HFF-Myc (cell line): ENCODE data around the gene LCE1D.

Experiments used
- DNase-seq: peaks from one replicate; pipeline ENCODE4 v3.0.0-alpha.2; 2011; ENCODE audit warnings: low read depth; ENCODE audit errors: extremely low read depth
- H3K4me3 ChIP-seq: replicated peaks from 2 replicates; pipeline ENCODE4 v1.5.1; 2011; ENCODE audit warnings: low read depth, mild to moderate bottlenecking, control low read depth, low read length
- CTCF ChIP-seq: IDR thresholded peaks from 2 replicates; pipeline ENCODE4 v1.5.1; 2012; ENCODE audit warnings: mild to moderate bottlenecking, low read depth, low read length, control low read depth; ENCODE audit errors: missing control alignments

Gene LCE1D

GRCh38 chr1:152759453-152760173 lies 36.9 kb upstream of the LCE1D start:
- DNase-seq = no peak
- H3K4me3 ChIP-seq = no peak overlapping the region
- TF ChIP-seq CTCF = no peak

- DNase-seq = no peak
Observed at GRCh38 chr1:152760551-152761190, 35.9 kb upstream of the LCE1D start.

DNA sequence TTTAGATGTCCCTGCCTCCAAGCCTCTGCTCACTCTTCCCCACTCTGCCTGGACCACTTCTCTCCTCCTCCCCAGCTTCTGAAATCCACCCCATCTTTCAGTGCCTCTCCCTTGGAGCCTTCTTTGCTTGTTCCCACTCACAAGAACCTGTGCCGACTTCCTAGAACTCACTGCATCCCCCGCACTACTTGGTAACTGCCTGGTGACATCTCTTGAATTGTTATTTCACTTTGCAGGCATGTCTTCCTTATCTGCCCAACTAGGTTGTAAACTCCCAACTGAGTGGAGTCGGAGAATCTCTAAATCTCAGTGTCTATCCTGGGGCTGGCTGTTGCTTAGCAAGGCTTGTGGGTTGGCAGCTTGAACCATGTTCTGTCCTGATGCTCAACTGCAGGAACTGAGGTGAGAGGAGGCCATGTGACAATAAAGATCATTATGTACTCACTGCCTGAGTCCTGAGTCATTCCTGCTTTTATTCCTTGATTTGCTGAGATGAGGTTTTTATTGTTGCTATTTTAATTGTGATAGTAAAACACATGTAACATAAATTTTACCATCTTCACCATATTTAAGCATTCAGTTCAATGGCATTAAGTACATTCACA lies 34.8 kb upstream of the LCE1D start:
- no peak for DNase-seq
- no peak overlapping the region for H3K4me3 ChIP-seq
- TF ChIP-seq CTCF = no peak

More at GRCh38 chr1:152760551-152761190, 35.9 kb upstream of the LCE1D start:
- no peak for TF ChIP-seq CTCF
- H3K4me3 ChIP-seq = no peak overlapping the region

GRCh38 chr1:152768847-152769533 lies 27.5 kb upstream of the LCE1D start:
- H3K4me3 ChIP-seq = no peak overlapping the region
- DNase-seq = no peak
- no peak for TF ChIP-seq CTCF

GRCh38 chr1:152770411-152770810 lies 26.1 kb upstream of the LCE1D start:
- DNase-seq = no peak
- TF ChIP-seq CTCF = no peak
- H3K4me3 ChIP-seq = no peak overlapping the region

DNA sequence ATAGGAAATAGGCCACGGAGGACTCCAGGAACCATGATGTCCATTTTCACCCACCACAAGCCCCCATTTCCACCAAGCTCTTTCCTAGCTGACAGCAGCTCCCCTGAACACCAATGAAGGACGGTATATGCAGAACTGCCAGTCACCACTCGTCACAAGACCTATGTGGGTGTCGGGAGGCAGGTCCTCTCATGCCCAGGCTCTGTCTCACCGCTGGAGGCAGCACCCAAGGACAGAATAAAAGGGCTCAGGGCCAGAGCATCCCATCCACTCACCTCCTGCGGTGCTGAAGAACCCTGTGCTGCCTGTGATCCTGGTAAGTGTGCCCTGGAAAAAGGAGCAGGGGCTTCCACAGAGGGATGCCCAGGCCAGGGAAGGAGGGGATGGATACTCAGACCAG lies 21.6 kb upstream of the LCE1D start, which contains the start of gene LCE1F:
LCE1F (plus strand) TSS at position 266 of the 400 bp plus-strand sequence. CDS start 1,232 bp downstream, outside the sequence.
- no peak within 1 kb of the TSS for H3K4me3 ChIP-seq
- TF ChIP-seq CTCF = no peak
- no peak for DNase-seq
